Fibroblast of the aortic adventitia (primary cell): Measurements from ENCODE around the gene IL1RAPL1. TPM values are rescaled to one million over a fixed set of nuclear protein-coding genes. Genes with fewer than 3 reads are reported as not detected.

Experiments used
- DNase-seq: peaks from one replicate; pipeline ENCODE4 v3.0.0-alpha.2; 2010; ENCODE audit warnings: low read depth
- H3K4me3 ChIP-seq: 2 replicates; pipeline ENCODE4 v1.5.1; 2011; ENCODE audit warnings: low read depth, mild to moderate bottlenecking, control low read depth, low read length, moderate library complexity
- total RNA-seq: library from RNA; depleted of rRNA; stranded (reverse); fragments of >200 nt; gene quantifications from 2 replicates; pipeline ENCODE4 v1.2.3, GENCODE V29; 2012; ENCODE audit warnings: low replicate concordance
- TF ChIP-seq, protein P1 (sequence below): IDR thresholded peaks from 2 replicates; pipeline ENCODE4 v1.5.1; 2011; ENCODE audit warnings: mild to moderate bottlenecking, low read length, control low read depth, inconsistent platforms; ENCODE audit not compliant: insufficient read depth

Gene IL1RAPL1
- total RNA-seq, 1 donor, result 7.1 TPM

DNA sequence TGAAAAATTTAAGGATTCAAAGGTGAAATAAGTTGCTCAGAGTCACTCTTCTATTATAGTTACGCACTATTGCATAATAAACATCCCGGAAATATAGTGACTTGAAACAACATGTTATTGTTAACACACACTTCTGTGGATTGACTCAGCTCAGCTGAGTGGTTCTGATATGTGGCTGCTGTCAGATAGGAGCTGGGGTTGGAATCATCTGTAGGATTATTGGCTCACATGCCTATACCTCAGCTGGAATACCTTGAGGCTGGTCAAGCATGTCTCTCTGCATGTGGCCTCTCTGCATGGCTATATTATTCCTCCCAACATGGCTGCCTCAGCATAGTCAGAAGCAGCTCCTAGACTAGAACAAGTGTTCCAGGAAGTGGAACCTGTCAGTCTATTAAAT lies 1141.4 kb downstream of the IL1RAPL1 start:
- TF ChIP-seq, protein P1, sequence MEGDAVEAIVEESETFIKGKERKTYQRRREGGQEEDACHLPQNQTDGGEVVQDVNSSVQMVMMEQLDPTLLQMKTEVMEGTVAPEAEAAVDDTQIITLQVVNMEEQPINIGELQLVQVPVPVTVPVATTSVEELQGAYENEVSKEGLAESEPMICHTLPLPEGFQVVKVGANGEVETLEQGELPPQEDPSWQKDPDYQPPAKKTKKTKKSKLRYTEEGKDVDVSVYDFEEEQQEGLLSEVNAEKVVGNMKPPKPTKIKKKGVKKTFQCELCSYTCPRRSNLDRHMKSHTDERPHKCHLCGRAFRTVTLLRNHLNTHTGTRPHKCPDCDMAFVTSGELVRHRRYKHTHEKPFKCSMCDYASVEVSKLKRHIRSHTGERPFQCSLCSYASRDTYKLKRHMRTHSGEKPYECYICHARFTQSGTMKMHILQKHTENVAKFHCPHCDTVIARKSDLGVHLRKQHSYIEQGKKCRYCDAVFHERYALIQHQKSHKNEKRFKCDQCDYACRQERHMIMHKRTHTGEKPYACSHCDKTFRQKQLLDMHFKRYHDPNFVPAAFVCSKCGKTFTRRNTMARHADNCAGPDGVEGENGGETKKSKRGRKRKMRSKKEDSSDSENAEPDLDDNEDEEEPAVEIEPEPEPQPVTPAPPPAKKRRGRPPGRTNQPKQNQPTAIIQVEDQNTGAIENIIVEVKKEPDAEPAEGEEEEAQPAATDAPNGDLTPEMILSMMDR, result no peak
- no peak for DNase-seq
- no peak overlapping the region for H3K4me3 ChIP-seq

DNA sequence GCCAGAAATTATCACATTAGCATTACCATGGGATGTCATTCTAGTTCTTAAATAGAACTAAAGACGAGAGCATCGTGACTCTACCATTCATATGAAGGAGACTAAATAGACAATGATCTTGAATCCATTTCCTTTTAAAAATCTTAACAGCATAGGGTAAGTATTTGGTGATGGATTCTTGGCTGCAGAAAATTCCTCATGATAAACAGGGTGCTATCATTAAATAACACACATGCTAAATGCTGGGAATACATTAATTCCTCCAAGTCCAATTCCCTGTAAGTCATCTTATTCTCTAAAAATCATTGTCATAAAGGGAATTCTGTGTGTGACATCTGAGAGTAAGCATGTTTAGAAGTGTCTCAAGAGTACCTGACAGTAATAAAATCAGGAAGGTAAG lies 1157.7 kb downstream of the IL1RAPL1 start:
- TF ChIP-seq, protein P1, result no peak
- no peak for DNase-seq
- H3K4me3 ChIP-seq, result no peak overlapping the region

DNA sequence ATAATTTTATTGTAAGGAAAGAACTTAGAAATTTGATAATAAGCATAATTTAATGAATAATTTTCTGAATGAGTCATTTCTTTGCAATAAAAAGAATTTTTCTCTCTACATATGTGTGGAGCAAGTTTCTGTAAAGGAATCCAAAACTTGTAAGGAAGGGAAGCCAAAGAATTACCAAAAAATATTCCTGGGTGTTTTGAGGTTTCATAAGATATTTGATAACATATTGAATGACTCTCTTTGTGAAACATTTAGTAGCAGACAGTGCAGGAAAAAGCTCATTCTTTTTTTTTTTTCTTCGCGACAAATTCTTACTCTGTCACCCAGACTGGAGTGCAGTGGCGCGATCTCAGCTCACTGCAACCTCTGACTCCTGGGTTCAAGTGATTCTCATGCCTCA lies 1159.1 kb downstream of the IL1RAPL1 start:
- TF ChIP-seq, protein P1, result no peak
- DNase-seq, result peak; percentile 63
- no peak overlapping the region for H3K4me3 ChIP-seq

DNA sequence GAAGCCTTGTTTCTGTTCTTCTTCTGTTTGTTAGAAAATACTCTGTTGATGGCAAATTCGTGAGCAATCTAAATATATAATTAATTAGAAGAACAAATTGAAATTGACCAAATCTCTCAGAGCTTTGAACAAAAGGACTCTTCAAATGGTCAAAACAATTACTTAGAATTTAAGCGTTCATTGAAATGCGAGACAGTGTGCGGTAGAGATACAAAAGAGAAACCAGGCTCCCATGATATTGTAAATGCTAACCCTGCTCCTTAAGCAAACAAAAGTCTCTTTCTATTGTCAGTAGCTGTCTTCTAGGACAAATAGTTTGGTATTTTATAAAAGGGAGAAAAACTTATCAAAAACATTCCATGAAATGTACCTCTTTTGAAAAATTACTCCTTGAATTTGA lies 1174.8 kb downstream of the IL1RAPL1 start:
- H3K4me3 ChIP-seq, result no peak overlapping the region
- TF ChIP-seq, protein P1, result no peak
- DNase-seq, result no peak

DNA sequence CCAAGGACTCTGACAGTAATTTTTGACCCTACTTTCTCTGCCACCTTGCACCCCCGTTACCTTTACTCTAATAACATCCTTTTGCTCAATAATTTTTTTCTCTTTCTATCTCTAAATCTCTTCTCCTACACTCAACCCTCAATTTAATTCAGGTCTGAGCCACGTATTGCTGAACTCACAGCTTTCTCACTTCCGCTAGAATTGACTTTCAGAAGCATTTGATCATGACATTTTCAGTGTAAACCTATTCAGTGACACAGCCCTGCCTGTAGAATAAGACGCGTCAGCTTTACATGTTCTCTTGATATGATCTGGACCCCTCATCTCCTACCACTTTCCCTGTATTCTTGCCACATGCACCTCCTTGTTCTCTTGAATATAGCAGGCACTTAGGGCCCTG lies 1188.6 kb downstream of the IL1RAPL1 start:
- TF ChIP-seq, protein P1, result no peak
- no peak overlapping the region for H3K4me3 ChIP-seq
- no peak for DNase-seq

DNA sequence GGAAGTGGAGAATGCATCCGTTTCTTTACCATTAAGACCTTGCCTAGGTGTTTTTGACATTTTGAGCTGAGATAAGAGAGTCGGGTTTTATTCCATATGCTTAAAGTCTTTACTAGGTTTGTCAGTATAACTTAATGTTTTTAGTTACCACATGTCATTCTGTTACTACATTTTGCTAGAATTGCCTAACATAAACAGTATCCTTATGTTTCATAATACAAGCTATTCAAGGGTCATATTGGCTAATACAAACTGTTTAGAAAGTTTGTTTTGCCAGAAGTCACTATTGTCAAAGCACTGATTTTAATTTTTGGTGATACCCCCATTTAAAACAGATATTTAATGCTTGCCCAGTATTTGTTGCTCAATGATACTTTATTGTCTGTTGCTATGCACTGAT lies 1200.4 kb downstream of the IL1RAPL1 start:
- H3K4me3 ChIP-seq, result no peak overlapping the region
- TF ChIP-seq, protein P1, result no peak
- DNase-seq, result no peak

DNA sequence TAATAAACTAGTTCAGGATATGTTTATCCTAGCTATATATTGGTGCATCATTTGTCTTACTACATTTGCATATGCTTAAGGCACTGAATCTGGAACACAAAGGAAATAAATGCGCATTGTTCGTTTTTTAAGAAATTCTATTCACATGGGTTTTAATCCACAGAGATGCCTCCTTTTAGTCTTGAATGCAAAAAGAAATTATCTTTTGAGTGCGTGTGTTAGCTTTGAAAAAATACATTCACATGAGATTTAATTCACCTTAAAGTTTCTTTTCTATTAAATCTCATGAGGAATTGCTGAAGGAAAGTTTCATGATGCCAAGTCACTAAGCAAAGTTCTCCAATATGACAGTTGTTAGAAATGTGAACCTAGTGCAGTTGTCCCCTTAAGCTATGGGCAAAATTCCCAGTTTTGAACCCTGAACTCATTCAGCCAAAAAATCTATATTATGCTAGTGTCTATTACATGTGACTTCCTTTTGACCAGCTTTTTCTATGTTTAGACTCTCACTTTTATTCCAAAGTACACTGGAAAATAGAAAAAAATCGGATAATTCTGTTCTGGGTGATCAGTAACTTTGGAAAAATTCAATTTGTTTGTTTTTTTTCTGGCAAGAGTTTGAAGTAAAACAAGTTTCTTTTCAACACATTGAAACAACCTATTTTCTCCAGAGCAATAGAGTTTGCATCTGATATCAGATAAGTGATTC lies 1201.9 kb downstream of the IL1RAPL1 start:
- DNase-seq, result no peak
- TF ChIP-seq, protein P1, result no peak
- H3K4me3 ChIP-seq, result no peak overlapping the region
